ENCODE results near the gene LRRK2. TPM values are rescaled to one million over a fixed set of nuclear protein-coding genes. Genes with fewer than 3 reads are reported as not detected.

The LRRK2 gene
- total RNA-seq, 1 donor from 2014 or later: not detected

DNA sequence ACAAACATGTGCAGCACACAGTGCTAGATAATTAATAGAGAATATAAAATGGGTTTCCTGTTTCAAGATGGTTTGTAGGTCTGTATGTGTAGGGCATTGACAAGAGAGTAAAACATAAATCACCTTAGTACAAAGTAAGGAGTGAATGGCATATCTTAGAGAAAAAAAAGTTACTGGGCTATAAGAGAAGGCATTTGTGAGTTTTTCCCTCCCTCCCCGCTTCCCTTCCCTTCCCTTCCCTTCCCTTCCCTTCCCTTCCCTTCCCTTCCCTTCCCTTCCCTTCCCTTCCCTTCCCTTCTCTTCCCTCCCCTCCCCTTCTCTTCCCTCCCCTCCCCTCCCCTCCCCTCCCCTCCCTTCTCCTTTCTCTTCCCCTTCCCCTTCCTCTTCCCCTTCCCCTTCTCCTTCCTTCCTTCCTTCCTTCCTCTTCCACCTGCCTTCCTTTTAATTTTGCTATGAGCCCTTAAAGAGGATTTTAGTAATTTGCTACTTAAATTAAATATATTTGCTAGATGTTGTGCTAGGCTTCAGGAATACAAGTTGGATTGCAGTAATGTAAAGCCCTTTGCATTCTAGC, 57.1 kb downstream of the LRRK2 start:
- no peaks in the 10 kb centered on the region for H3K27me3 Mint-ChIP-seq (ENCODE audit: unreplicated experiment)
- no peaks in the 10 kb centered on the region for H3K4me1 Mint-ChIP-seq (ENCODE audit: low read depth, unreplicated experiment)
- H3K27ac Mint-ChIP-seq (ENCODE audit: unreplicated experiment): no peak overlapping the region
- no peaks in the 10 kb centered on the region for H3K9me3 Mint-ChIP-seq (ENCODE audit: unreplicated experiment)
- TF ChIP-seq, protein P1, sequence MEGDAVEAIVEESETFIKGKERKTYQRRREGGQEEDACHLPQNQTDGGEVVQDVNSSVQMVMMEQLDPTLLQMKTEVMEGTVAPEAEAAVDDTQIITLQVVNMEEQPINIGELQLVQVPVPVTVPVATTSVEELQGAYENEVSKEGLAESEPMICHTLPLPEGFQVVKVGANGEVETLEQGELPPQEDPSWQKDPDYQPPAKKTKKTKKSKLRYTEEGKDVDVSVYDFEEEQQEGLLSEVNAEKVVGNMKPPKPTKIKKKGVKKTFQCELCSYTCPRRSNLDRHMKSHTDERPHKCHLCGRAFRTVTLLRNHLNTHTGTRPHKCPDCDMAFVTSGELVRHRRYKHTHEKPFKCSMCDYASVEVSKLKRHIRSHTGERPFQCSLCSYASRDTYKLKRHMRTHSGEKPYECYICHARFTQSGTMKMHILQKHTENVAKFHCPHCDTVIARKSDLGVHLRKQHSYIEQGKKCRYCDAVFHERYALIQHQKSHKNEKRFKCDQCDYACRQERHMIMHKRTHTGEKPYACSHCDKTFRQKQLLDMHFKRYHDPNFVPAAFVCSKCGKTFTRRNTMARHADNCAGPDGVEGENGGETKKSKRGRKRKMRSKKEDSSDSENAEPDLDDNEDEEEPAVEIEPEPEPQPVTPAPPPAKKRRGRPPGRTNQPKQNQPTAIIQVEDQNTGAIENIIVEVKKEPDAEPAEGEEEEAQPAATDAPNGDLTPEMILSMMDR (IDR thresholded peaks at IDR 0.05; ENCODE audit: partially characterized antibody, unreplicated experiment): no peak
- no peaks in the 10 kb centered on the region for H3K36me3 Mint-ChIP-seq (ENCODE audit: unreplicated experiment)
- DNase-seq: no peak
- no peak overlapping the region for H3K4me3 Mint-ChIP-seq (ENCODE audit: unreplicated experiment)

DNA sequence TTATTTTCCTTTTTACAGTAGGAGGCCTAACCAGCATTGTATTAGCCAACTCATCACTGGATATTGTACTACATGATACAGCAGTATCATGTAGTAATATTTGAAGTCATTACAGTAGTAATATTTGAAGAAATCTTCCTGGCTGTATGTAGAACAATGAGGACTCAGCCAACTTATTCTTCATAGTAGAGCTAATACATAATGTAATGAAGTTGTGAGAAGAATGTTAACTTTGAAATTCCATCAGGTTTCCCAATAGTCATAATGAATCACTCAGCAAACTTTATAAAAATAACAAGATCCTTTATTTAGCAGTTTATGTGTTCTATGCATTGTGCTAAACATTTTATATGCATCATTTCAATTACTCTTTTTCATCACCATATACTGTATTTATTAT, 61.8 kb downstream of the LRRK2 start:
- no peak overlapping the region for H3K4me3 Mint-ChIP-seq (ENCODE audit: unreplicated experiment)
- no peaks in the 10 kb centered on the region for H3K27me3 Mint-ChIP-seq (ENCODE audit: unreplicated experiment)
- H3K9me3 Mint-ChIP-seq (ENCODE audit: unreplicated experiment): no peaks in the 10 kb centered on the region
- TF ChIP-seq, protein P1 (IDR thresholded peaks at IDR 0.05; ENCODE audit: partially characterized antibody, unreplicated experiment): no peak
- DNase-seq: no peak
- no peaks in the 10 kb centered on the region for H3K36me3 Mint-ChIP-seq (ENCODE audit: unreplicated experiment)
- H3K27ac Mint-ChIP-seq (ENCODE audit: unreplicated experiment): no peak overlapping the region
- no peaks in the 10 kb centered on the region for H3K4me1 Mint-ChIP-seq (ENCODE audit: low read depth, unreplicated experiment)

DNA sequence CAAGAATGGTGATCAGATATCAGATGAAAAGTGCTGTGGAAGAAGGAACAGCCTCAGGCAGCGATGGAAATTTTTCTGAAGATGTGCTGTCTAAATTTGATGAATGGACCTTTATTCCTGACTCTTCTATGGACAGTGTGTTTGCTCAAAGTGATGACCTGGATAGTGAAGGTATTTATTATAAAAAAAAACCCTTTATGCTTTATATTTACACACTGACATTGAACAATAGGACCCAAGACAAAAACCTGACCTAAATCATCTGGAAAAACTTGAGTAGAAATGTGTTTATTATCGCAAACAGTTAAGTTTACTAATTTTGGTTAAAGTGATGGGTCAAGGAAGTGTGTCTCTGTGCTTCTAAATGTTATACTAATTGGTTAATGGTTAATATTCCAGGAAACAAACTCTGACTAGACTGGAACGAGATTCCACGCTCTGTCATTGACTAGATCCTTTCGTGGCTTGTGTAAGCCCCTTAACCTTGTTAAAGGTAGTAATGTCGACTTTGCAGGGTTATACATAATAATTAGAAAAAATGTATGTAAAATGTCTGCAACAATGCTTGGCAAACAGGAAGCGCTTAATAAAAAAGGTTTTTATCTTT, 62.7 kb downstream of the LRRK2 start:
- Mint-ChIP-seq H3K4me3 (ENCODE audit: unreplicated experiment) (no peak overlapping the region), H3K27ac (ENCODE audit: unreplicated experiment) (no peak overlapping the region), H3K27me3 (ENCODE audit: unreplicated experiment) (no peaks in the 10 kb centered on the region), H3K9me3 (ENCODE audit: unreplicated experiment) (no peaks in the 10 kb centered on the region), H3K4me1 (ENCODE audit: low read depth, unreplicated experiment) (no peaks in the 10 kb centered on the region), H3K36me3 (ENCODE audit: unreplicated experiment) (no peaks in the 10 kb centered on the region)
- no peak for DNase-seq
- TF ChIP-seq, protein P1 (IDR thresholded peaks at IDR 0.05; ENCODE audit: partially characterized antibody, unreplicated experiment): no peak

DNA sequence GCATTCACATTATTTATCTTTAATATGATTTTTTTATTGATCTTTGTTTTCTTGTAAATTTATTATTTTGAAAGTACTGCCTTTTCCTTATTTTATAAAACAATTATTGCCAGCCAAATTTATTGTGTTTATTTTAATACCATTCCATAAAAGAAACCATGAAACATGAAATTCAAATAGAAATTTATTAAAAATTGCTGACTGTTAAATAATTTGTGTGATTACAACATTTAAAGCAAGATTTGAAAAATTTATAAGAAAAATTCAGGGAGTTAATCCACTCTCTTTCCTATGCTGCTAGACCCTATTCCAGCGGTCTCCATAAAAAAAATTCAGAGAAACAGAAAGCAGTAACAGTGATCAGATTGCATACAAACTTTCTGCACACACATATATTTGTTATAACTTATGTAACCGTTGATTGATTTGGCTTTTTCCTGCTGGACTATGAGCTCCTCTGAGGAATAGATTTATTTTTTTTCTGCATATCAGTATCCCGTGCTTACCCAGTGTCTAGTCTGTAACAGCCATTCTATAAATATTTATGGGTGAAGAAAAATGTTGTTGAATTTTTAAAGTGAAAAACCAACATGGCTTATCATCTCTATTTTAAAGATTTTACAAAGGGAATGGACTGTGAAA, 68.1 kb downstream of the LRRK2 start:
- Mint-ChIP-seq H3K4me1 (ENCODE audit: low read depth, unreplicated experiment) (no peaks in the 10 kb centered on the region), H3K27me3 (ENCODE audit: unreplicated experiment) (no peaks in the 10 kb centered on the region), H3K36me3 (ENCODE audit: unreplicated experiment) (no peaks in the 10 kb centered on the region), H3K27ac (ENCODE audit: unreplicated experiment) (no peak overlapping the region), H3K4me3 (ENCODE audit: unreplicated experiment) (no peak overlapping the region), H3K9me3 (ENCODE audit: unreplicated experiment) (no peaks in the 10 kb centered on the region)
- no peak for DNase-seq
- TF ChIP-seq, protein P1 (IDR thresholded peaks at IDR 0.05; ENCODE audit: partially characterized antibody, unreplicated experiment): no peak

DNA sequence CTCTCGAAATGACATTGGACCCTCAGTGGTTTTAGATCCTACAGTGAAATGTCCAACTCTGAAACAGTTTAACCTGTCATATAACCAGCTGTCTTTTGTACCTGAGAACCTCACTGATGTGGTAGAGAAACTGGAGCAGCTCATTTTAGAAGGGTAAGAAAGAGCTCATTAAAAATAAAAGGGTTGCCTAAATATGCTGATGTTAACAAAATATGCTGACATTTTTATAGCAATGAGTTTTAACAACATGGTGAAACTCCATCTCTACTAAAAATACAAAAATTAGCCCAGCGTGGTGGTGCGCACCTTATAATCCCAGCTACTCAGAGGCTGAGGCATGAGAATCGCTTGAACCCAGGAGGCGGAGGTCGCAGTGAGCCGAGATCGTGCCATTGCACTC, 73.5 kb downstream of the LRRK2 start:
- Mint-ChIP-seq H3K4me1 (ENCODE audit: low read depth, unreplicated experiment) (no peaks in the 10 kb centered on the region), H3K27me3 (ENCODE audit: unreplicated experiment) (no peaks in the 10 kb centered on the region)

More for the DNA sequence above, 73.5 kb downstream of the LRRK2 start:
- DNase-seq: no peak
- Mint-ChIP-seq H3K4me3 (ENCODE audit: unreplicated experiment) (no peak overlapping the region), H3K36me3 (ENCODE audit: unreplicated experiment) (no peaks in the 10 kb centered on the region), H3K9me3 (ENCODE audit: unreplicated experiment) (no peaks in the 10 kb centered on the region), H3K27ac (ENCODE audit: unreplicated experiment) (no peak overlapping the region)
- TF ChIP-seq, protein P1 (IDR thresholded peaks at IDR 0.05; ENCODE audit: partially characterized antibody, unreplicated experiment): no peak

Measured in glutamatergic neuron (in vitro differentiated cells).